ENCODE measurements around the gene XPO6. TPM values are rescaled to one million over a fixed set of nuclear protein-coding genes. Genes with fewer than 3 reads are reported as not detected.

Gene XPO6
- total RNA-seq, 1 donor from 2014 or later = 232 TPM

DNA sequence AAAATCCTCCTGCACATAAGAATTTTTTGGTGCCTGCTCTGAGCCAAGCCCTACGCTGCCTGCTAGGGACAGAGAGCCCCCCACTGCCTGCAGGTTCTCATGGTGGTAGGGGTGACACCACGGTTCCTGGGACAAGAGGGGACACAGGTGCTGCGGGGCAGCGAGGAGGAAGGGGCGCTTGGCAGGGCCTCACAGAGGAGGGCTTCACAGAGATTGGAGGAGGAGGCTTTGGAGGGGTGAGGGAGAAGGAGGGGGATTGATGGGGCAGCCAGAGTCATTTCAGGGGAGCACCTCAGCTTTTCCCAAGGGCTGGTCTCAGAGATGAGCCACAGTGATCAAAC lies 118.4 kb downstream of the XPO6 start:
- Mint-ChIP-seq H3K36me3 (ENCODE audit: unreplicated experiment) (no peaks in the 10 kb centered on the region), H3K27me3 (ENCODE audit: unreplicated experiment) (peaks cover 4% of the 10 kb centered on the region), H3K4me3 (ENCODE audit: unreplicated experiment) (no peak overlapping the region), H3K27ac (ENCODE audit: unreplicated experiment) (no peak overlapping the region), H3K9me3 (ENCODE audit: unreplicated experiment) (peaks cover 7% of the 10 kb centered on the region), H3K4me1 (ENCODE audit: low read depth, unreplicated experiment) (peaks cover 10% of the 10 kb centered on the region)
- TF ChIP-seq CTCF (IDR thresholded peaks at IDR 0.05; ENCODE audit: partially characterized antibody, unreplicated experiment) = no peak
- DNase-seq = no peak

DNA sequence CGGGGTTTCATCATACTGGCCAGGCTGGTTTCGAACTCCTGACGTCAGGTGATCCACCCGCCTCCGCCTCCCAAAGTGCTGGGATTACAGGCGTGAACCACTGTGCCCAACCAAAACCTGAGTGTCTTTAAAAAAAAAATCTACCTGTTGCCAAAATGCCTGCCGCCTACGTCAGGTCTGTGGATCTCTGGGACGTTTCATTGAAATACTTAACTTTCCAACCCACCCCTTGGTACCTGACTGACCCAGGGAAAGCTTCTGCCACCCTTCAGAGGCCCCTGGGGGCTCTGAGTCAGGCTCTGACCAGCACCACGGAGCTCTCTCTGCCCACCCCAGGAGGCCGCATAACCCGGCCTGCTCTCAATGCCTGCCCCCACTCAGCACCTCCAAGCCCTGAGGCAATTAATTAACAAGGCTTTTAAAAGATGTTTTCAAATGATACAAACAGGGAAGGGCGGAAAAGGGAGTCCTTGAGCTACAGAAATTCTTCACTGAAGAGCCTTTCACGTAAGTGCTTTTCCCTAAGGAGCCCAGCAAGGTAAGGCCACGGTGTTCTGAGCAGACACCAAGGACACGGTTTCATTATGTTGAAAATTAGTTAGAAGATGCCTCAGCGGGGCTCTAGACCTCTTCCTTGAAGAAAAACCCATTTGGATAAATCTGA lies 118.9 kb downstream of the XPO6 start:
- Mint-ChIP-seq H3K9me3 (ENCODE audit: unreplicated experiment) (peaks cover 5% of the 10 kb centered on the region), H3K27ac (ENCODE audit: unreplicated experiment) (no peak overlapping the region), H3K36me3 (ENCODE audit: unreplicated experiment) (no peaks in the 10 kb centered on the region), H3K27me3 (ENCODE audit: unreplicated experiment) (peaks cover 4% of the 10 kb centered on the region), H3K4me3 (ENCODE audit: unreplicated experiment) (no peak overlapping the region), H3K4me1 (ENCODE audit: low read depth, unreplicated experiment) (peaks cover 10% of the 10 kb centered on the region)
- no peak for TF ChIP-seq CTCF (IDR thresholded peaks at IDR 0.05; ENCODE audit: partially characterized antibody, unreplicated experiment)
- no peak for DNase-seq

DNA sequence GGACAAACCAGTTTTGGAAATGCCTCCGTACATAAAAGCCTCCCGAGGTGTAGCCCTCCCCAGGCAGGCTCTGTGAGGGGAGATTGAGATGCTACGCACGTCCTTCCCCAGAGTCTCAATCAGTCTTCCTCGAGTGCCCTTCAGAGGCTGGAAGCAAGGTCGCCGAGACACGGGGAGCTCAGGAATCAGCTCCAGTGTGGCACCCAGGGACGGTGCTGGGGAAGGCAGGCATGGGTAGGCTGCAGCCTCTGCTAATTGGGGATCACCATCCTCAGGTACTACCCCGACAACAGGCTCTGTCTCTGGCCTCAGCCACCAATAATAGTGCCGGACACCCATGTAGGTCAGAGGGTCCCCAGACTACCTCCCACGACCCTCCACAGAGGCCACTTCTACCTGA lies 120.1 kb downstream of the XPO6 start:
- H3K9me3 Mint-ChIP-seq (ENCODE audit: unreplicated experiment) = peaks cover 1% of the 10 kb centered on the region
- H3K36me3 Mint-ChIP-seq (ENCODE audit: unreplicated experiment) = no peaks in the 10 kb centered on the region
- H3K4me3 Mint-ChIP-seq (ENCODE audit: unreplicated experiment) = no peak overlapping the region
- peak; percentile 9 for DNase-seq
- H3K4me1 Mint-ChIP-seq (ENCODE audit: low read depth, unreplicated experiment) = peaks cover 10% of the 10 kb centered on the region
- H3K27ac Mint-ChIP-seq (ENCODE audit: unreplicated experiment) = no peak overlapping the region
- peaks cover 2% of the 10 kb centered on the region for H3K27me3 Mint-ChIP-seq (ENCODE audit: unreplicated experiment)
- TF ChIP-seq CTCF (IDR thresholded peaks at IDR 0.05; ENCODE audit: partially characterized antibody, unreplicated experiment) = no peak

- H3K27me3 Mint-ChIP-seq (ENCODE audit: unreplicated experiment) = peaks cover 2% of the 10 kb centered on the region
Measured at GRCh38 chr16:28090646-28091377, 121.0 kb downstream of the XPO6 start.

More at GRCh38 chr16:28090646-28091377, 121.0 kb downstream of the XPO6 start:
- H3K27ac Mint-ChIP-seq (ENCODE audit: unreplicated experiment) = no peak overlapping the region
- TF ChIP-seq CTCF (IDR thresholded peaks at IDR 0.05; ENCODE audit: partially characterized antibody, unreplicated experiment) = peak; percentile 43
- peaks cover 2% of the 10 kb centered on the region for H3K9me3 Mint-ChIP-seq (ENCODE audit: unreplicated experiment)
- H3K4me3 Mint-ChIP-seq (ENCODE audit: unreplicated experiment) = no peak overlapping the region
- peak; percentile 54 for DNase-seq
- peaks cover 10% of the 10 kb centered on the region for H3K4me1 Mint-ChIP-seq (ENCODE audit: low read depth, unreplicated experiment)
- H3K36me3 Mint-ChIP-seq (ENCODE audit: unreplicated experiment) = no peaks in the 10 kb centered on the region
